Measurements from ENCODE around the gene PDE4D. TPM values are rescaled to one million over a fixed set of nuclear protein-coding genes. Genes with fewer than 3 reads are reported as not detected.

The PDE4D gene
- total RNA-seq, 1 experiment from 2014 or later, result 2.1 TPM

GRCh38 chr5:59287884-59288283 is 605.6 kb downstream of the PDE4D start:
- no CpG with 5 or more reads among the region's 2 CpGs for WGBS (ENCODE audit: extremely low coverage, insufficient read length, low lambda C conversion rate)
- no peak overlapping the region for H3T11ph ChIP-seq (ENCODE audit: low read length)
- H3K56ac ChIP-seq (ENCODE audit: insufficient read length, low read depth, low read length), result no peak overlapping the region
- H3K27me3 ChIP-seq (ENCODE audit: insufficient read depth, low read length), result no peaks in the 10 kb centered on the region
- no peak overlapping the region for H4K91ac ChIP-seq (ENCODE audit: insufficient read length, low read depth, low read length)
- H3K9me3 Mint-ChIP-seq, result no peaks in the 10 kb centered on the region
- no peak overlapping the region for H3K18ac ChIP-seq (ENCODE audit: insufficient read length, low read depth, low read length)
- H2BK20ac ChIP-seq (ENCODE audit: low read depth, low read length, poor library complexity, severe bottlenecking), result no peak overlapping the region
- H3K27ac ChIP-seq (ENCODE audit: insufficient read length, low read depth, low read length), result no peak overlapping the region
- no peaks in the 10 kb centered on the region for H3K9me3 ChIP-seq (ENCODE audit: control insufficient read depth, low read depth, low read length)
- no peak overlapping the region for H2BK15ac ChIP-seq (ENCODE audit: low read depth, low read length)
- H3K79me1 ChIP-seq (ENCODE audit: insufficient read depth, low read depth, low read length, poor library complexity, severe bottlenecking), result no peaks in the 10 kb centered on the region
- H3K4me3 Mint-ChIP-seq, result no peak overlapping the region
- no peak for TF ChIP-seq CTCF (conservative IDR thresholded peaks at IDR 0.05)
- peak overlapping the region in 1 of 3 experiments; percentile 36; a peak in 1 of 7 replicates for H3K27ac Mint-ChIP-seq
- H3K36me3 Mint-ChIP-seq (ENCODE audit: insufficient read depth in 1 of 3, low read depth in 3 of 3), result no peaks in the 10 kb centered on the region
- DNase-seq, result no peak
- H3K9ac ChIP-seq (ENCODE audit: extremely low read depth, insufficient read length, low read length), result no peak overlapping the region
- H3K27me3 Mint-ChIP-seq (ENCODE audit: low read depth), result peaks cover 22% of the 10 kb centered on the region
- H3K4ac ChIP-seq (ENCODE audit: low read depth, low read length), result no peak overlapping the region
- no peak overlapping the region for H2BK12ac ChIP-seq (ENCODE audit: insufficient read length, low read depth, low read length)
- H3K23ac ChIP-seq (ENCODE audit: insufficient read length, low read depth, low read length), result no peak overlapping the region
- H3K79me2 ChIP-seq (ENCODE audit: insufficient read depth, low read length), result no peaks in the 10 kb centered on the region
- no peak overlapping the region for H2AFZ ChIP-seq (ENCODE audit: low read length)
- H2AK5ac ChIP-seq (ENCODE audit: insufficient read length, low read length), result no peak overlapping the region
- no peaks in the 10 kb centered on the region for H3K4me1 ChIP-seq (ENCODE audit: insufficient read depth, low read length)
- no peak overlapping the region for H2BK120ac ChIP-seq (ENCODE audit: low read depth, low read length, poor library complexity, severe bottlenecking)
- H3K4me2 ChIP-seq (ENCODE audit: insufficient read depth, insufficient read length, low read length), result no peak overlapping the region
- no peaks in the 10 kb centered on the region for H4K20me1 ChIP-seq (ENCODE audit: control insufficient read depth, insufficient read depth, insufficient read length)
- peaks cover 0 to 2% of the 10 kb centered on the region in 2 experiments; a peak in 1 of 4 replicates for H3K4me1 Mint-ChIP-seq
- no peaks in the 10 kb centered on the region for H3K23me2 ChIP-seq (ENCODE audit: insufficient read length, low read depth, low read length, poor library complexity, severe bottlenecking)
- H4K5ac ChIP-seq (ENCODE audit: insufficient read length, low read depth, low read length), result no peak overlapping the region
- H3K14ac ChIP-seq (ENCODE audit: insufficient read depth, low read length), result no peak overlapping the region
- no peak overlapping the region for H4K8ac ChIP-seq (replicated peaks; ENCODE audit: insufficient read length, low read depth, low read length)
- no peak overlapping the region for H2BK5ac ChIP-seq (ENCODE audit: insufficient read length, low read length)
